ENCODE results near the gene MT1M.
"Not testable (repeated sequence)": the region's sequence is repeated elsewhere in the genome, so short reads cannot be mapped to it uniquely, and the experiment has no call there.

MT1M gene

GRCh38 chr16:56608876-56609462, 23.5 kb upstream of the MT1M start:
- DNase-seq, result peak; percentile 53

GRCh38 chr16:56609463-56609921, 23.0 kb upstream of the MT1M start:
- DNase-seq, result peak; percentile 75

GRCh38 chr16:56610017-56610608, 22.3 kb upstream of the MT1M start:
- DNase-seq, result no peak

DNA sequence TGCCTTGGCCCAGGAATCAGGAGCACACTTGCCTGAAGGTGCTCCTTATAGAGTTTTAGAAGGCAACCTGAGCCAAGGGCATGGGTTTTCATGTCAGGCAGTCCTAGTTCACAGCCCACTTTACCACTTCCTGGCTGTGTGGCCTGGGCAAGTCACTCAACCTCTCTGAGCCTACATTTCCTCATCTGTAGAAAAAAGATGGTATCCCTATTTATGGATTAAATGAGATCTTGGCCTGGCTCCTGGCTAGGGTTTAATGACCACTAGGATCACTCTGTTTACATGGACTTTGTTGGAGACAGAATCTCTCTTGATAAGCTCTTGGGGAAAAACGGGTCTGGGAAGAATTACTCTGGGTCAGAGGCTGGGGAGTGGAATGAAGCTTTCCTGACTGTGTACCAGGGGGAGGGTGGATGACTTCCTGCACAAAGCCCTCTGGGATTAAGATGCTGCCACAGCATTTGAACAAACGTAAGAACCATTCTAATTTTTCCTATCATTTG, 21.8 kb upstream of the MT1M start:
- DNase-seq, result no peak

- no peak for DNase-seq
Observed at GRCh38 chr16:56611281-56611833, 21.1 kb upstream of the MT1M start.

DNA sequence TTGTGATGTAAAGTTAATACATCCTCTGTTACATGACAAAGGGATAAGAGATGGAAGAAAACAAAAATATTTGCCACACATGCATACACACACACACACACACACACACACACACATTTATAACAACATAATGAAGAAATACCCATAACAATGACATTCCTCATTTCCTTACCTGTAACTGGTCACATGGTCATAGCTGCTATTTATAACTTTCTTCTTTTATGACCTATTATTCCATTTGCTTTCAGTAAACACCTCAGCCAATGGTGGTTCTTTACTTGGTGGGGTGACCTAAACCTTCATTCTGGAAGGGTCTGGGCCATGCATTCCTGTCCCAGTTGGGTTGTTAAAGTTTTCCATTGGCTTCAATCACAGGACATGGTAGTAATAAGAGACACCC, 18.8 kb upstream of the MT1M start:
- no peak for DNase-seq

DNA sequence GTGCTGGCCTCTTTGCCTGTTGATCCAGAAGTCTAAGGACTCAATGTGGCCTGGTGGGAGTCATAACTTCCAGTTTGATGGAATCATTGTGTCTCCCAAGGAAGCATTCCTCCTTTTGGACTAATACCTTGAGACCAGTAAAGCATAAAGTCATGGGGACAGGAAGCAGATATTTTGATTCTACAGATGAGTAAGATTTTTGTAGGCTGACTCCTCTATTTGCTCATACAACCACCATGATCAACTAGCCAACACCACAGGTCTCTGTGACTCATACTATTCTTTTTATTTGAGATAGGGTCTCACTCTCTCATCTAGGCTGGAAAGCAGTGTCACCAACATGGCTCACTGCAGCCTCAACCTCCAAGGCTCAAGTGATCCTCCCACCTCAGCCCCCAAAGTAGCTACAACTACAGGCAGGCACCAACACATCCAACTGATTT, 17.9 kb upstream of the MT1M start:
- no peak for DNase-seq

GRCh38 chr16:56615353-56615752, 17.1 kb upstream of the MT1M start:
- no peak for DNase-seq

GRCh38 chr16:56616608-56617211, 15.7 kb upstream of the MT1M start:
- no peak for DNase-seq

DNA sequence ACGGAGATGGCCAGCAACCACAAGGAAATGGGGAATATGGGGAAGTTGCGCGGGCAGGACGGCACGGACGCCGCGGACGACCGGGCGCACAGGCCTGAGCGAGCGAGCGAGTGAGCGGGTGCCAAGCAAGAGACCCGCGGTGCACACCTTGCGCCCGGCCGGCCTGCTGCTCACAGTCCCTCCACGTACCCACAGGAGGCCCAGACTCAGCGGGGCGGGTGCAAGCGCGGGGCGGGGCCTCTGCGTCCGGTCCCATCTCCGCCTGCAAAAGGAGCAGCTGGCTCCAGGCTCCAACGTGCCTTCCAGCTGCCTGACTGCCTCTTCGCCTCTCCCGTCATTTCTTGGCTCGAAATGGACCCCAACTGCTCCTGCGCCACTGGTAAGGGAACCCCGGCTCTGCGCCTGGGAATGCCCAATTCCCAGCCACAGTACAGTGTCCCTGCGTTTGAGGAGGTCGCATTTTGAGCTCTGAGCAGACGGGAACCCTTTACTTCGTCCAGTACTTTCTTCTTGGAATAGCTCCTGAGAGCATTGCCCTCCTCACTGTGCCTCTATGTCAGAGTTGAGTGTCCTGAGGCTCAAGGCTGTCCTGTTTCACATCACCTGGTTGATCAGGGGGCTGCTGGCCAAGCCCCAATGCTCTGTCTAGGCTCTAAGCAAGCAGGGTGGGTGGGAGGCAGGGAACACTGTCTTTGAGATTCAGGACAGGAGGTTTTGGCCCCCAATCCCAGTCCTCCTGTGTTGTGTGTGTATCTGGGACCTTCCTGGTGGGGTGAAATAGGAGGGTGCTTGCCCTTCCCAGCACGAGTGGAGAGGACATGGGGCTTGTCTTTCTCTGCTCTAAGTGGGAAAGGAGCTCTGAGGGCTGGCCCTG, 15.0 kb upstream of the MT1M start:
- peak; percentile 73 for DNase-seq

- DNase-seq, result peak; percentile 1
Observed at GRCh38 chr16:56618138-56618537, 14.3 kb upstream of the MT1M start.

- DNase-seq, result no peak
Observed at GRCh38 chr16:56620339-56620897, 12.0 kb upstream of the MT1M start.

GRCh38 chr16:56621665-56622445, 10.6 kb upstream of the MT1M start:
- DNase-seq, result not testable (repeated sequence)

- DNase-seq, result not testable (repeated sequence)
Observed at GRCh38 chr16:56623184-56623583, 9.3 kb upstream of the MT1M start.

GRCh38 chr16:56623637-56624036, 8.8 kb upstream of the MT1M start:
- DNase-seq, result no peak

DNA sequence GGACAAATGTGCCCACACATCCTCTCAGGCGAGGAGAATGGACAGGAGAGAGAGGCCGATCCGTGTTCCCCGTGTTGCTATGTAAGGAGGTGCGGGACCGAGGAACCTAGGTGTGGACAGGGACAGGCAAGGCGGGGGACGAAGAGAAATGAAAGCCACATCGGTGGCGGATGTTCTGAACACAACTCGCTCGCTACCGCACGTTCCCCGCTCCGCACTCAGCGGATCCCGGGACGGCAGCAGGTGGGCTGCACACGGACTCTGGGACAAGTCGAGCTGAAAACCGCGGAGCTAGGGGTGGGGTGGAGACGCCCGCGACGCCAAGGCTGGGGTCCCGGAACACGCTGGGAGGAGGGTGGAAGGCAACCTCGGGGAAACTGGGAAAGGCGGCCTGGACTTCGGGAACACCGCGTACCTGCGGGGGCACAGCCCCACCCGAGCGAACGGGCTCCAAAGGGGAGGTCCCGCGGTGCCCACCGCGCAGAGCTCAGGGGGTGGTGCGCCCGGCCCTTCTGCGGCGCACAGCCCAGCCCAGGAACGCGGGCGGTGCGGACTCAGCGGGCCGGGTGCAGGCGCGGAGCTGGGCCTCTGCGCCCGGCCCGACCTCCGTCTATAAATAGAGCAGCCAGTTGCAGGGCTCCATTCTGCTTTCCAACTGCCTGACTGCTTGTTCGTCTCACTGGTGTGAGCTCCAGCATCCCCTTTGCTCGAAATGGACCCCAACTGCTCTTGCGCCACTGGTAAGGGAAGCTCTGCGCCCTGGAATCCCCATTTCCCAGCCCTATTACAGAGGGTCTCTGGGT, 7.1 kb upstream of the MT1M start, which contains the start of gene MT1E:
TSS of gene MT1E (plus strand) at position 642 of the 803 bp plus-strand sequence. CDS start at position 713, 71 bp downstream.
- DNase-seq, result peak; percentile 79

DNA sequence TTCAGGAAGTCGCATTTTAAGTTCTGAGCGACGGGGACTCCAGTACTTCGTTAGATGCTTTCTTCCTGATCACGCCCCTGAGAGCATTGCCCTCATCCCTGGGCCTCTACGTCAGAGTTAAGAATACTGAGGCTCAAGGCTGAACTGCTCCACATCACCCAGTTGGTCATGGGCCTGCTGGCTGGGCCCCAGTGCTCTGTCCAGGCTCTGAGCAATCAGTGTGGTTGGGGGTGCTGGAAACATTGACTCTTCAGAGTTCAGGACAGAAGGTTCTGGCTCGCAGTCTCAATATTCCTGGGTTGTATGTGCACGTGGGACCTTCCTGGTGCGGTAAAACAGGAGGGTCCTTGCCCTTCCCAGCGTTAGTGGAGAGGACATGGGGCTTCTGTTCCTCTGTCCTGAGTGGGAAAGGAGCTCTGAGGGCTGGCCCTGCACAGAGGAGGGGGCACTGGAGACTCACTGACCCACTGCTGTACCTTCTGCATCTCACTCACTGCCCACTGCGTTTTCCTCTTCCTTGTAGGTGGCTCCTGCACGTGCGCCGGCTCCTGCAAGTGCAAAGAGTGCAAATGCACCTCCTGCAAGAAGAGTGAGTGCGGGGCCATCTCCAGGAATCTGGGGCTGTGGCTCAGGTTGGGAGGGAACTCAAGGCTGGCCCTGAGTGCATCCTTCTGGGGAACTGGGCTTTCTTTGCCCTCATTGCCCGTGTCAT, 6.4 kb upstream of the MT1M start:
- no peak for DNase-seq

DNA sequence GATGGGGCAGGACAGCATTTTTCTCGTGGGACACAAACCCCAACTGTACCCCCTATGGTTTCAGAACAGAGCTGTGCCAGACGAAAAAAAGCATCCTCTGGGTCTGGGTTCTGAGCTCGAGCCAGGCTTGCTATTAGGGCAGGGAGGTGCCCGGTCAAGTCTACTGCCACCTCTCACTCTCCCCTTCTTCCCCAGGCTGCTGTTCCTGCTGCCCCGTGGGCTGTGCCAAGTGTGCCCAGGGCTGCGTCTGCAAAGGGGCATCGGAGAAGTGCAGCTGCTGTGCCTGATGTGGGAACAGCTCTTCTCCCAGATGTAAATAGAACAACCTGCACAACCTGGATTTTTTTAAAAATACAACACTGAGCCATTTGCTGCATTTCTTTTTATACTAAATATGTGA, 5.8 kb upstream of the MT1M start:
- no peak for DNase-seq

GRCh38 chr16:56628486-56629350, 3.7 kb upstream of the MT1M start:
- DNase-seq, result no peak

Data from eye (tissue), 1 donor.